ENCODE measurements around the gene LGR5.

LGR5 gene

DNA sequence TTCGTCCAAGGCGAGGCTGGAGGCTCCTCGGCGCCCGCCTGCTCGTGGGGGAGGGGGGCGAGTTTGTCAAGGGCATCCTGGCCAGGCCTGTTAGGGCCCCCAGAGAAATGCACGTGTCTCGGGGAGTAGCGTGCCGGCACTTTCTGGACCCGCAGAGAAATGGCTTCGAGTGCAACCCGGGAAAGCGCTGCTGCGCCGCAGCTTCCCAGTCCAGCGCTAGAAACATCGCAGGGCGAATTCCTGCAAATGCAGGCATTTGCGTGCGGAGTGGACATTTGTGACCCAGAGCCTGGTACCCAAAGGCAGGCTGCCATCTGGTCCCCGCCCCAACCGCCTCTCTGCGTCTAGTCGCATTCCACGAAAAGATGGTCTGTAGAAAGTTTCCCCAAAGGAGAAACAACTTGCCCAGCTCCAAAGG, 756 bp downstream of the LGR5 start:
- DNase-seq: no peak

DNA sequence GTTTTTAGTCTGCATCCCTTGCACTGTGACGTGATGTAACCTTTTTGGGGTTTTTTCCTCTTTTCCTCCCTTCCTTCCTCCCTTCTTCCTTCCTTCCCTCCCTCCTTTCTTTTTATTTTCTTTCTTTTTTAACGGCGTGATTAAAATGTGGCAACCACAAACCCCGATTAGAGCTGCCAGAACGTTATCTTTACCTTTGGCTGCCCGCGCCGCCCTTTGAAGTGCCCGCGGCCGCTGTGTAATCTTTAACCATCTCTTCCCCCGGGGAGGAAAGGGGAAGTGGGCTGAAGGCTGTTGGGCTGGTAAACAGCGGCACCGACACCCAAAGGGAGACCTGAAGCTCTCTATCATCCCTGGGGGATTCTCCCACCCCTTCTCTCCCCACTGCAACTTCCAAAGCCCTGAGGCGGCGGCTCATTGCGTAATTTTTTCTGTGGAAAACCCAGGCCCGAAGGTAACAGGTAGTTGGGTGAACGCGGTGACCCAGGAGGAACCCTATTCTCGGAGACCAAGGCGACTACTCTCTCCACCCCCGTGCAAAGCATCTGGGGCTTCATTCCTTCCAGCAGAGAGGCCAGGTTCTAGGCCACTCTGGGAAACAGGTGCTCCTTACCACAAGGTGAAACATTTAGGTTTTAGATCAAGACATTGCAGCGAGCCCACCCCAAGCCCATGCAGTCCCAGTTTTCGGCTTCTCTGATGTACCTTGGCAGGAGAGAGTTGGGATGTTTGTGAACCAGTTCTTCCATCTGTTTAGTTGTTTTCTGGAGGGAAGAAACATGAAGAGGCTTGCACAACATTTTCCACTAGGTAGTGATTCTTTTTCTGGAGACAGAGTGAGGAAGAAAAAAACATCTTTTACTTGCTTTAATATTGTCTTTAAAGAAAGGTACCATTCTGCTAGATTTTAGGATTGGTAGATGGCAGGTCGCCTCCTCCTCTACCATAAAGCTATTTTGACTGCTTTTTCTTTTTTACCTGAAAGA, 1.5 kb downstream of the LGR5 start:
- DNase-seq: peak in 1 of 2 experiments; percentile 27

GRCh38 chr12:71441836-71442566, 2.4 kb downstream of the LGR5 start:
- no peak for DNase-seq

DNA sequence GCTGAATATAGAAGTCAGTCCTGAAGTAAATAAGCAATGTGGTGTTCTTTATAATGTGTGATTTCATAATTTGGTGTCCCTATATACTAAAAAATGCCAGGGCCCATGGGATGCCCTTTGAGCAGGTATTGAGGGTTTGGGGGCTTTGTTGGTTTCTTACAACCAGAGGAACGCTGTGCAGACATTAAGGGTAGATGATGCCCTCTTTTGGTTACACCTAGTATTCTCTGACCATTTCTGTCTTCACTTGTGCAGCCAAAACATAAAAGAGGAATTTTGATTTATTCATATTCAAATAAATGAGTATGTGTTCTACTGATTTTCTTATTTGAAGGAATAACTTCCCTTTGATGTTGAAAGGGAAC, 3.0 kb downstream of the LGR5 start:
- no peak for DNase-seq

DNA sequence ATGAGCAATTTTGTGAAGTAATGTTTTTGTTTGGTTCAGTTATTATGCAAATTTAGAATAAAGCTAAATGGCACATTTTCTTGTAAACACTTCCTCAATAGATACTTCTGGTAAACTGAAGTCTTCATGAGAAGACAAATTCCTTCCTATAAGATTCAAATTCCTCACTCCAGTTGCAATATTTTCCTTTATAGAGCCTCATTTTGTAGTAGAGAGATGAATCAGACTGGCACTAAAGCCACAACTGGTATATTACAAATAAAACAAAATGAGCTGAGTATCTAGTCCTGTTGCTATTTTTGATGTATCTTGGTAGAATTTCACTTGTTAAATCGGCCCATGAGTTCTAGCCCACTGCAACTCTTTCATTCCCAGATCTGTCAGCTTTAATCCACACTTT, 5.5 kb downstream of the LGR5 start:
- DNase-seq: no peak

DNA sequence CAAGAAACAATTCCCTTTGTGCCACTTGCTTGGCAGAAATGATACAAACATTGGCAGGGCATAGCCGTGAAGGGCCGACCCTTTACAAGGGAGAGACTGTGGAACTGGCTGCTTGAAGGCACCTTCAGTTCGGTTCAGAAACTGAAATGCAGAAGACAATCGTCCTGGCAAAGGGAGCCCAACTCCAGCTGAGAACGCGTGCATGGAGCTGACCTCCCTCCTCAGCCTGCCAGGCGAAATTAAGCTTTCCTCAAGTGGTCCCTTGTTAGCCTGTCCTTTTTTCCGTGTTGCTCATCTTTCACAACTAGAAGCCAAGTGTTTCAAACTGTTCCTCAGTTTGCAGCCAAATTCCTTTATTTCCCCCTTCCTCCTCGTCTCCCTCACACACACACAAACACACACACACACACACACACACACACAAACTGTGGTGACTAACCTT, 8.1 kb downstream of the LGR5 start:
- no peak for DNase-seq

GRCh38 chr12:71448150-71448581, 8.6 kb downstream of the LGR5 start:
- no peak for DNase-seq

GRCh38 chr12:71449373-71450070, 9.9 kb downstream of the LGR5 start:
- no peak for DNase-seq

- no peak for DNase-seq
Observed at GRCh38 chr12:71452006-71452405, 12.4 kb downstream of the LGR5 start.

DNA sequence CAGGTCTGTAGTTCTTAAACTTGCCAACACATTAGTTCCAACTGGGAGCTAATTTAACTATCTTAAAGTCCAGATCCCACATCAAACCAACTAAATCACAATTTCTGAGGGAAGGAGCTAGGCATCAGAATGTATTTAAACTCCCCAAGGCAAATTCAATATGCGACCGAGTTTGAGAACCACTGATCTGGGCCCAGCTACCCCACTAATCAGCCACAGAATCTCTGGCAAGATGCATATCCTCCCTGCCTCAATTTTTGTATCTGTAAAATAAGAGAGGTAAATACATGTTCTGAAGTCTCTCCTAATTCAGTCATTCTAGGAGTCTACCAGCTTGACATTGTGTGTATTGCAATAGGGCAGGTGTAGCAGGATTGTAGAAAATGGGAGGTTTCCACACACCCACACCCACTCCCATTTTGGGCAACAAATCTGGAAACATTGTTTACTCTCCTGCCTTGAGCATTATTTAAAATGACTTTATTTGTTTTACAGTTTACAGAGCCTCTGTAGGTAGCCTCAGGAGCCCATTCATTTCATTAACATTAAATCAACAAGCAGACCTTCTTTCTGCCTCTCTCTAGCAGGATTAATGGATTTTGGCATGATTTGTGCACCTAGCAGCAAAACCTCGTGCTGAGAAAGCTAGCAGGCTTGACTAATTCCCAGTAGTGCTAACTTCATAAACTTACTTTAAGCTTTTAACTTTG, 15.6 kb downstream of the LGR5 start:
- no peak for DNase-seq

DNA sequence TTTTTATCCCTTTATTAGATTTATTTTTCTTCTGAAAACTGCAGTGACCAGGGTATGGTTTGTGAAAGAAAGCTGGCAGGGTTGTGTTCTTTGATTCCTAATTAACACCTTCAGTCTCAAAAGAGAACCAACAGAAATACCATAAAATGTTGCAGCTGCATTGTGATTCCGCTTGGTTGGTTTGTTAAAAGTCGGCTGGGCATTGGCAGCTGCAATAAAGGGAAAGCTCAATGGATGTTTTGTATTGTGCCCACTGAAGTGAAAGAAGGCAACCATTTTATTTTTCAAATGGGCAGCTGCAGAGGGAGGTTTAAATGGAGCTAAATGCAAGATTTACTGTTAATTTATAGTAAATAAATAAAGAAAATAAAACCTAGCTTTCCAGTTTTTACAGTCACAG, 16.7 kb downstream of the LGR5 start:
- no peak for DNase-seq

GRCh38 chr12:71456990-71457389, 17.4 kb downstream of the LGR5 start:
- no peak for DNase-seq

- no peak for DNase-seq
Observed at GRCh38 chr12:71460318-71460717, 20.7 kb downstream of the LGR5 start.

GRCh38 chr12:71460850-71461609, 21.4 kb downstream of the LGR5 start:
- DNase-seq: no peak

GRCh38 chr12:71461787-71462328, 22.3 kb downstream of the LGR5 start:
- DNase-seq: no peak

DNA sequence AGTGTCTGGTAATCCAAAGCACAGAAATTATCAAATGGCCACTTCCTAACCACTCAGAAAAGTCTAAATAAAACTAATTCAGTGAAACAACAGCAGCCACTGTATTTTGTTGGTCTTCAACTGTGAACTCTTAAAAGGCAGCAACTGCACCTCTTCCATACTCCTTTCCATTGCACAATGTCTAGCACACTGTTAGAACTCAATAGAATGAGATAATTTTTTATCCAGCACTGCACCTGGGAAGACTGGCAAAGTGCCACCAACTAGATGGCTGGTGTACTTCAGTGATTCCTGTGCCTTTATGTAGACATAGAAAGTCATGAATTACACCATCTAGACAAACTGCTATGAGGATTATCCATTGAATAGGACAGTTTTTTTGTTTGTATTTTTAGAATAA, 26.2 kb downstream of the LGR5 start:
- no peak for DNase-seq

- DNase-seq: no peak
Observed at GRCh38 chr12:71469258-71469750, 29.7 kb downstream of the LGR5 start.

- DNase-seq: no peak
Observed at GRCh38 chr12:71472441-71472911, 32.9 kb downstream of the LGR5 start.

DNA sequence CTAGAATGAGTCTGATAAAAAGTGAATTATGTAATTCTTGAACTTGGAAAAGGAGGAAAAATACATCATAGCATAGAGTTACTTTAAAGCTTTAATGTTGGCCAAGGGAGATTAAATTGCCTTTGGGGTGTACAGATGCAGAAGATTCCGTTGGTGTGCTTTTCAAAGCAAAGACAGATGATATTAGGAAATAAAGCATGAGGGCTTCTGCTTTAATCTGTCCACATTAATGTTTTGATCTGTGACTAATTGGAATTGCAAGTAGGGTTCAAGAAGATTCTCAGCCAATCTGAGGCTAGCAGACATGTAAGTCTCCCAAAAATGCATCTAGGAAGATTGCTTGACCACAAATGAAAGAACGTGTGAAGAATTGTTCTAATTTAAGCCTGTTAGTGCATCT, 35.2 kb downstream of the LGR5 start:
- DNase-seq: no peak

DNA sequence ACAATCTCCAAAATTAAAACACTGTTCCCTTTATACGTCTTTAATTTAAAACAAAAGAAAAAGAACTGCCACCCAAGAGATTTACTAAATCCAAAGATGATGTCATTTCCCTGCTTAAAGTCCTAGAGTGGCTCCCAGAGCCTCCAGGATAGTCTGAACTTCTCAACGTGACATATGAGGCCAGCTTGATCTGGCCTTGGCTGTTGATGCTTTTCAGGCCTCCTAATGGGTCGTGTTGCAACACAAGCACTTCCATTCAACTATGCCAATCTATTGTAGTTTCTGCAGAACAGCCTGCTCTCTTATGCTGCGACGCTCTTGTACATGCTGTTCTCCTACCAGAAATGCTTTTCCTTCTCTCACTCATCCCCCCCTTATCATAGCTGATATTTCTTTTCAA, 35.7 kb downstream of the LGR5 start:
- no peak for DNase-seq

DNA sequence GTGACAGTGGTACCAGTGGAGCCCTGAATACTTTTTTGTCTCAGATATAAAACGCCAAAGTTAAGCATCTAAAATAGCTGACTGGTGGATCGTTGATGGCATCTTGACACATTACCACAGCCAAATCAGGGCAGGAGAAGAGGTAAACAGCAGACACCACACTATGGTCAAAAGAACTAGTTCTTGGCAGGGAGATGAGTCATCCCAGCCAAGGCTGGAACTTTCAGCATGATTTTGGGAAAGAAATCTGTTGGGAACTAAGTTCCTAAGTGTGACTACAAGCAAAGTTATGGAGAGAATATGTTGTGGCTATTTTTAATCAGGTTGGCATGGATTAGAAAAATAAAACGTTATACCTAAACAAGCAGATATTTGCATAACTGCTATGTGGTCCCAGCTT, 36.9 kb downstream of the LGR5 start:
- no peak for DNase-seq
